ENCODE data around the gene ST14. TPM values are rescaled to one million over a fixed set of nuclear protein-coding genes. Genes with fewer than 3 reads are reported as not detected.
"Not testable (repeated sequence)": the region's sequence is repeated elsewhere in the genome, so short reads cannot be mapped to it uniquely, and the experiment has no call there.

The ST14 gene
- total RNA-seq, 4 donors from 2014 or later = 1.2 to 3.4 (median 2.6) TPM

DNA sequence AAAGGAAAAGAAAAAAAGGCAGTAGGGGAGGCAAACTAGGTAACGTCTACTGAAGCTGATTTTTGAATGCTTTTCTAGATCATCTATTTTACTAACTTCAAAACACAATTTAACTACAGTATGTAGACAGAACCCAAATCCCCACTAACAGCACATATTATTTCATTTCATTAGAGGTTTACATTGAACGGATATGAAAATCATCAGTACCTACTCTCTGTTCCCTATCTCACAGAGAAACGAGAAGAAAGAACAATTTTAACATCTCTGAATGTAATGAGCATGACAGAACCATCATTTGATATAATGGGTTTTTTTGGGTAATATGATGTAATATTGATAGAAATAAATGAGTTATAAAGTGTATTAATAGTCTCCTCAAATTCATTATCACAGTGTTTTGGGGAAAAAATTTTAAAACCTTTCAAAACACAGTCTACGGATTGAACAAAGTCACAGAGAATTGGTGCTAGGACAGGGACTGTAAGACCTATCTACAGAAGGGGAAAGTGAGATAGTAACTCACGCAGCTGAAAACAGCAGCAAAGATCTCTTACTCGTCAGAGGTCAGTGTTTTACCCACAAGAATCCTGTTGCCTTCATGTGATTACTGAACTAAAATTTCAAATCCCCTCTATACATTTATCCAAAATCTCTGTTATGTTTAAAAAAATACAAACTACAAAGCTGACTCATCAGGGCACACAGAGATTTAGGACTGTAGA, 77.9 kb downstream of the ST14 start:
- peaks cover 16 to 61% (median 37%) of the 10 kb centered on the region in 4 donors for H3K36me3 ChIP-seq
- TF ChIP-seq POLR2AphosphoS5 (IDR thresholded peaks at IDR 0.05) = no peak
- TF ChIP-seq EP300 (IDR thresholded peaks at IDR 0.05) = no peak
- TF ChIP-seq, protein P1, sequence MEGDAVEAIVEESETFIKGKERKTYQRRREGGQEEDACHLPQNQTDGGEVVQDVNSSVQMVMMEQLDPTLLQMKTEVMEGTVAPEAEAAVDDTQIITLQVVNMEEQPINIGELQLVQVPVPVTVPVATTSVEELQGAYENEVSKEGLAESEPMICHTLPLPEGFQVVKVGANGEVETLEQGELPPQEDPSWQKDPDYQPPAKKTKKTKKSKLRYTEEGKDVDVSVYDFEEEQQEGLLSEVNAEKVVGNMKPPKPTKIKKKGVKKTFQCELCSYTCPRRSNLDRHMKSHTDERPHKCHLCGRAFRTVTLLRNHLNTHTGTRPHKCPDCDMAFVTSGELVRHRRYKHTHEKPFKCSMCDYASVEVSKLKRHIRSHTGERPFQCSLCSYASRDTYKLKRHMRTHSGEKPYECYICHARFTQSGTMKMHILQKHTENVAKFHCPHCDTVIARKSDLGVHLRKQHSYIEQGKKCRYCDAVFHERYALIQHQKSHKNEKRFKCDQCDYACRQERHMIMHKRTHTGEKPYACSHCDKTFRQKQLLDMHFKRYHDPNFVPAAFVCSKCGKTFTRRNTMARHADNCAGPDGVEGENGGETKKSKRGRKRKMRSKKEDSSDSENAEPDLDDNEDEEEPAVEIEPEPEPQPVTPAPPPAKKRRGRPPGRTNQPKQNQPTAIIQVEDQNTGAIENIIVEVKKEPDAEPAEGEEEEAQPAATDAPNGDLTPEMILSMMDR (IDR thresholded peaks at IDR 0.05) = no peak
- TF ChIP-seq POLR2A (IDR thresholded peaks at IDR 0.05; ENCODE audit: low read depth) = no peak

DNA sequence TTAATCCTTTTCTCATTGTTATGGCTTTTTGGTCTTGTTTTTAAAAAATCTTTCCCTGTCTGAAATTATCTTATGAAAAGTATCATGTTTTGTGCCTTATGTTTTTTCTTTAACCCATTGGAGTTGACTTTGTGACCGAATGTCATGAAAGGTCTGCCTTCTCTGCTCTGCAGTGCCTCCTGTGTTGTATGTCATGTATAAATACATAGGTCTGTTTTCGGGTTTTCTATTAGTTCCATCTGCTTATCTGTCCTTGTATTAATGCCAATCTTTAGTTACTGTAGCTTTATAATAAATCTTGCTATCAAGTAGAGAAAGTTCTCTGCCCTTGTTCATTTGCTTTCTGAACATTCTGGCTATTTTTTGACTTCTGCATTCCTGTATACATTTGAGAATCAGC, 82.1 kb downstream of the ST14 start:
- peaks cover 5 to 28% (median 17%) of the 10 kb centered on the region in 4 donors for H3K36me3 ChIP-seq
- intact Hi-C loops (cut with DNase I) = no loop called here
- TF ChIP-seq POLR2AphosphoS5 (IDR thresholded peaks at IDR 0.05) (no peak), POLR2A (IDR thresholded peaks at IDR 0.05; ENCODE audit: low read depth) (no peak), EP300 (IDR thresholded peaks at IDR 0.05) (no peak)
- TF ChIP-seq, protein P1 (IDR thresholded peaks at IDR 0.05) = no peak
- no peak overlapping the region for H3K4me3 ChIP-seq
- no peaks in the 10 kb centered on the region for H3K27me3 ChIP-seq
- no peaks in the 10 kb centered on the region for H3K9me3 ChIP-seq
- no peak for DNase-seq (ENCODE audit: extremely low spot score)
- H3K4me1 ChIP-seq = peaks cover 4 to 18% (median 11%) of the 10 kb centered on the region in 4 donors
- WGBS = 97% methylated on average over 2 of the region's 2 CpGs
- H3K27ac ChIP-seq (replicated peaks in 1 of 4) = no peak overlapping the region

More for the DNA sequence above, 77.9 kb downstream of the ST14 start:
- WGBS = 84% methylated on average over 6 of the region's 6 CpGs
- H3K9me3 ChIP-seq = no peaks in the 10 kb centered on the region
- H3K4me3 ChIP-seq = no peak overlapping the region
- no peak overlapping the region for H3K27ac ChIP-seq (replicated peaks in 1 of 4)
- intact Hi-C loops (cut with DNase I) = no loop called here
- no peak for DNase-seq (ENCODE audit: extremely low spot score)
- H3K27me3 ChIP-seq = no peaks in the 10 kb centered on the region
- peaks cover 0 to 6% (median 0%) of the 10 kb centered on the region in 4 donors for H3K4me1 ChIP-seq

DNA sequence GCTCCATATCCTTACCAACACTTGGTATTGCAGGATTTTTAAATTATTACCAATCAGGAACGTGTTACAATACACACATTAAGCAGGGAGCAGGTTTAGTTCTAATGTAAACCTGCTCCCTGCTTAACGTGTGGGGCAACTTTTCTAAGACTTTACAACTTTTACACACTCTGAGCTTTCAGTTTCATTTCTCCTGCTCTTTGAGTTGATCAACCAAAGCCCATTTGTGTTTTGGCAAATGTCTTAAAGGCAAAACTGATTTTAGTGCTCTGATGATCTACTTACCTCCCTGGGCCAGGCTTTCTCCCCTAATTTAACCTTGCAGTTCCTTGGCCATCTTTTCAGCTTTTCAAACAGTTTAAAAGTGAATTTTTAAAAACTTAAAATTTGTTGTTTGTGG, 84.2 kb downstream of the ST14 start:
- H3K36me3 ChIP-seq = peaks cover 0 to 7% (median 2%) of the 10 kb centered on the region in 4 donors
- 62% methylated on average over 2 of the region's 2 CpGs for WGBS
- intact Hi-C loops (cut with DNase I) = no loop called here
- TF ChIP-seq POLR2A (IDR thresholded peaks at IDR 0.05; ENCODE audit: low read depth) = no peak
- TF ChIP-seq EP300 (IDR thresholded peaks at IDR 0.05) = no peak
- TF ChIP-seq, protein P1 (IDR thresholded peaks at IDR 0.05) = no peak
- no peak for TF ChIP-seq POLR2AphosphoS5 (IDR thresholded peaks at IDR 0.05)
- no peak overlapping the region for H3K27ac ChIP-seq (replicated peaks in 1 of 4)
- peaks cover 9 to 31% (median 23%) of the 10 kb centered on the region in 4 donors for H3K4me1 ChIP-seq
- no peaks in the 10 kb centered on the region for H3K9me3 ChIP-seq
- no peak for DNase-seq (ENCODE audit: extremely low spot score)
- H3K4me3 ChIP-seq = no peak overlapping the region
- no peaks in the 10 kb centered on the region for H3K27me3 ChIP-seq

DNA sequence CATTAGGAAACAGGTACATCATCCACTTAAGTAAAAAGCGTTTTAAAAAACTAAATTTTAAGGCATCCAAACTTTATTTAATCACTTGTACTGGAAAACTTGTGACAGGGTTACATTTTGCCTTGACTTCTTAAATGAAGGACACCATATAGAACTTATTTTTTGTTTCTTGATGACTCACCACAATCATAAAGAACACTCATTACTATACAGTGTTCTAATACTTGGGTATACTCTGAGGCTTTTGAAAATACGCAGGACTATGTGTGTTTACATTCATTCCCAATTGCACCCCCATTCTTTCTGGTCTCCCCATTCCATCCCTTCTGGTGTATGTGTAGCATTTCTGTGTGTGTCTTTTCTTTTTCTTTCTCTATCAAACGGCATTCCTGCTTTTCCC, 85.3 kb downstream of the ST14 start:
- H3K27ac ChIP-seq (replicated peaks in 1 of 4) = no peak overlapping the region
- peaks cover 9 to 35% (median 23%) of the 10 kb centered on the region in 4 donors for H3K4me1 ChIP-seq
- H3K4me3 ChIP-seq = no peak overlapping the region
- intact Hi-C loops (cut with DNase I) = no loop called here
- WGBS = 97% methylated on average over 3 of the region's 3 CpGs
- TF ChIP-seq EP300 (IDR thresholded peaks at IDR 0.05) = no peak
- TF ChIP-seq, protein P1 (IDR thresholded peaks at IDR 0.05) = no peak
- TF ChIP-seq POLR2AphosphoS5 (IDR thresholded peaks at IDR 0.05) = no peak
- H3K36me3 ChIP-seq = peaks cover 0 to 3% (median 0%) of the 10 kb centered on the region in 4 donors
- no peaks in the 10 kb centered on the region for H3K9me3 ChIP-seq
- no peaks in the 10 kb centered on the region for H3K27me3 ChIP-seq
- DNase-seq (ENCODE audit: extremely low spot score) = no peak

DNA sequence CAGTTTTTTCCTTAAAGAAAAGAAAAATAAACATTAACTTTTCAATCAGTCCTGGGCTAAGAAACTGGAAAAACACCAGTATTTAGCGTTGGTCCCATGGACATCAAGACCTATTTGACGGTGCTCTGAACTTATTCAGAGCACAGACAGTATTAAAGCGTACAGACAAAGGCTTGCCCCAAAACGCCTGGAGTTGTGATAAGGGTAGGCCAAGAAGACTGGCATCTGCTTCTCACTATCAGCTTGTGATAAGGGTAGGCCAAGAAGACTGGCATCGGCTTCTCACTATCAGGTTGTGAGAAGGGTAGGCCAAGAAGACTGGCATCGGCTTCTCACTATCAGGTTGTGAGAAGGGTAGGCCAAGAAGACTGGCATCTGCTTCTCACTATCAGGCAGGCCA, 85.8 kb downstream of the ST14 start:
- WGBS = 95% methylated on average over 6 of the region's 6 CpGs
- H3K4me3 ChIP-seq; DNase-seq (ENCODE audit: extremely low spot score); H3K9me3 ChIP-seq; H3K36me3 ChIP-seq; intact Hi-C loops (cut with DNase I); H3K27ac ChIP-seq (replicated peaks in 1 of 4); H3K27me3 ChIP-seq: not testable (repeated sequence)
- peaks cover 9 to 35% (median 26%) of the 10 kb centered on the region in 4 donors for H3K4me1 ChIP-seq
